Measurements from ENCODE around the gene CWC27. TPM values are rescaled to one million over a fixed set of nuclear protein-coding genes. Genes with fewer than 3 reads are reported as not detected.

The CWC27 gene
- total RNA-seq, 1 donor from 2014 or later = 9.9 TPM

- H3K4me3 ChIP-seq (ENCODE audit: low read length in 3 of 3) = no peak overlapping the region
- H3K36me3 ChIP-seq (ENCODE audit: control insufficient read depth in 3 of 3, insufficient read depth in 3 of 3, low read length in 3 of 3) = no peaks in the 10 kb centered on the region
- no peak overlapping the region for H3K9ac ChIP-seq (ENCODE audit: low read depth in 1 of 3, low read length in 3 of 3)
- no peak overlapping the region for H3K27ac ChIP-seq (ENCODE audit: low read depth, low read length)
- H3K27me3 ChIP-seq (ENCODE audit: control insufficient read depth in 3 of 3, insufficient read depth in 3 of 3, low read length in 3 of 3) = no peaks in the 10 kb centered on the region
- H3K4me1 ChIP-seq (ENCODE audit: control insufficient read depth in 3 of 3, insufficient read depth in 3 of 3, low read length in 3 of 3) = no peaks in the 10 kb centered on the region
- no peaks in the 10 kb centered on the region for H3K9me3 ChIP-seq (ENCODE audit: control insufficient read depth in 3 of 3, low read length in 3 of 3)
These were observed 278.5 kb downstream of the CWC27 start for GRCh38 chr5:65047225-65047624.

GRCh38 chr5:65047948-65048690 is 279.4 kb downstream of the CWC27 start:
- no peaks in the 10 kb centered on the region for H3K27me3 ChIP-seq (ENCODE audit: control insufficient read depth in 3 of 3, insufficient read depth in 3 of 3, low read length in 3 of 3)
- H3K27ac ChIP-seq (ENCODE audit: low read depth, low read length) = no peak overlapping the region
- no peak overlapping the region for H3K9ac ChIP-seq (ENCODE audit: low read depth in 1 of 3, low read length in 3 of 3)
- no peaks in the 10 kb centered on the region for H3K4me1 ChIP-seq (ENCODE audit: control insufficient read depth in 3 of 3, insufficient read depth in 3 of 3, low read length in 3 of 3)
- H3K9me3 ChIP-seq (ENCODE audit: control insufficient read depth in 3 of 3, low read length in 3 of 3) = no peaks in the 10 kb centered on the region
- no peaks in the 10 kb centered on the region for H3K36me3 ChIP-seq (ENCODE audit: control insufficient read depth in 3 of 3, insufficient read depth in 3 of 3, low read length in 3 of 3)
- H3K4me3 ChIP-seq (ENCODE audit: low read length in 3 of 3) = no peak overlapping the region

- Histone ChIP-seq H3K9ac (ENCODE audit: low read depth in 1 of 3, low read length in 3 of 3) (no peak overlapping the region), H3K4me1 (ENCODE audit: control insufficient read depth in 3 of 3, insufficient read depth in 3 of 3, low read length in 3 of 3) (no peaks in the 10 kb centered on the region), H3K4me3 (ENCODE audit: low read length in 3 of 3) (no peak overlapping the region), H3K9me3 (ENCODE audit: control insufficient read depth in 3 of 3, low read length in 3 of 3) (no peaks in the 10 kb centered on the region), H3K27ac (ENCODE audit: low read depth, low read length) (no peak overlapping the region), H3K27me3 (ENCODE audit: control insufficient read depth in 3 of 3, insufficient read depth in 3 of 3, low read length in 3 of 3) (no peaks in the 10 kb centered on the region), H3K36me3 (ENCODE audit: control insufficient read depth in 3 of 3, insufficient read depth in 3 of 3, low read length in 3 of 3) (no peaks in the 10 kb centered on the region)
These were observed 281.4 kb downstream of the CWC27 start for GRCh38 chr5:65050140-65050539.

GRCh38 chr5:65050826-65051498 is 282.2 kb downstream of the CWC27 start:
- Histone ChIP-seq H3K9me3 (ENCODE audit: control insufficient read depth in 3 of 3, low read length in 3 of 3) (no peaks in the 10 kb centered on the region), H3K4me1 (ENCODE audit: control insufficient read depth in 3 of 3, insufficient read depth in 3 of 3, low read length in 3 of 3) (no peaks in the 10 kb centered on the region), H3K36me3 (ENCODE audit: control insufficient read depth in 3 of 3, insufficient read depth in 3 of 3, low read length in 3 of 3) (no peaks in the 10 kb centered on the region), H3K27ac (ENCODE audit: low read depth, low read length) (no peak overlapping the region), H3K27me3 (ENCODE audit: control insufficient read depth in 3 of 3, insufficient read depth in 3 of 3, low read length in 3 of 3) (no peaks in the 10 kb centered on the region), H3K9ac (ENCODE audit: low read depth in 1 of 3, low read length in 3 of 3) (no peak overlapping the region), H3K4me3 (ENCODE audit: low read length in 3 of 3) (no peak overlapping the region)

GRCh38 chr5:65055938-65056337 is 287.2 kb downstream of the CWC27 start:
- no peak overlapping the region for H3K27ac ChIP-seq (ENCODE audit: low read depth, low read length)
- H3K27me3 ChIP-seq (ENCODE audit: control insufficient read depth in 3 of 3, insufficient read depth in 3 of 3, low read length in 3 of 3) = no peaks in the 10 kb centered on the region
- H3K4me1 ChIP-seq (ENCODE audit: control insufficient read depth in 3 of 3, insufficient read depth in 3 of 3, low read length in 3 of 3) = no peaks in the 10 kb centered on the region
- H3K9ac ChIP-seq (ENCODE audit: low read depth in 1 of 3, low read length in 3 of 3) = no peak overlapping the region
- no peaks in the 10 kb centered on the region for H3K36me3 ChIP-seq (ENCODE audit: control insufficient read depth in 3 of 3, insufficient read depth in 3 of 3, low read length in 3 of 3)
- no peaks in the 10 kb centered on the region for H3K9me3 ChIP-seq (ENCODE audit: control insufficient read depth in 3 of 3, low read length in 3 of 3)
- H3K4me3 ChIP-seq (ENCODE audit: low read length in 3 of 3) = no peak overlapping the region

DNA sequence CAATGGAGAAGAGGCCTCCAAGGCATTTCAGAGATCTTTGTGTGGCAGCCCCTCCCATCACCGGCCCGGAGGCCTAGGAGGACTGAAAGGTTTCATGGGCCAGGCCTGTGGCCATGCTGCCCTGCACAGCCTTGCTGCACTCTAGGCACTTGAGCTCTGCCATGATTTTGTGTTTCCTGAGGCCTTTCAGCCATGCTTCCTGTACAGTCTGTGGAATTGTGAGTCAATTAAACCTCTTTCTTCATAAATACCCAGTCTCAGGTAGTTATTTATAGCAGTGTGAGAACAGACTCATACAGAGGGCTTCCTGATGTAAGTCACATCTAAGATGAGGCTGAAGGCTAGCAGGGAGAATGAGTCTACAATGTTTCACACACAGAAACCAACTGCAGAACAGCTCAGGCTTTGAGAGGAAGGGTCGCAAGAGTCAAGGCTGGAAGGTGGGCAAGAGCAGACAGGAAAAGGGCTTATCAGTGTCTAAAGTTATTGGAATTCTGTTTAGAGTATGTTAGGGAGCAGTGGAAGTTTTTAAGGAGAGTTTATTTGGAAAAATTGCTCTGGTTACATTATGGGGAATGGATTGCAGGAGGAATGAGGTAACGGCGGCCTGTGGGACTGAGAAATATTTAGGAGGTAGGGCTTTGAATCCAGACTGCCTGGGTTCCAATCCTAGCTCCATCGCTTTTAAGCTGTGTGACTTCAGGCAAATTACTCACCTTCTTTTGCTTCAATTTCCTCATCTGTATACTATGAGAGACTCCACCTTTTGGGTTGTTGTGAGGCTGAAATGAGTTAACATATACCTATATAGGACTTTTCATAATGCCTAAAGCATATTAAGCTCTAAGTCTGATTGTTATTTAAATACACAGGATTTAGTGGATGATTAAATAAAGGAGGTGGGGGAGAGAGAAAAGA is 291.2 kb downstream of the CWC27 start:
- no peak overlapping the region for H3K9ac ChIP-seq (ENCODE audit: low read depth in 1 of 3, low read length in 3 of 3)
- H3K27me3 ChIP-seq (ENCODE audit: control insufficient read depth in 3 of 3, insufficient read depth in 3 of 3, low read length in 3 of 3) = no peaks in the 10 kb centered on the region

DNA sequence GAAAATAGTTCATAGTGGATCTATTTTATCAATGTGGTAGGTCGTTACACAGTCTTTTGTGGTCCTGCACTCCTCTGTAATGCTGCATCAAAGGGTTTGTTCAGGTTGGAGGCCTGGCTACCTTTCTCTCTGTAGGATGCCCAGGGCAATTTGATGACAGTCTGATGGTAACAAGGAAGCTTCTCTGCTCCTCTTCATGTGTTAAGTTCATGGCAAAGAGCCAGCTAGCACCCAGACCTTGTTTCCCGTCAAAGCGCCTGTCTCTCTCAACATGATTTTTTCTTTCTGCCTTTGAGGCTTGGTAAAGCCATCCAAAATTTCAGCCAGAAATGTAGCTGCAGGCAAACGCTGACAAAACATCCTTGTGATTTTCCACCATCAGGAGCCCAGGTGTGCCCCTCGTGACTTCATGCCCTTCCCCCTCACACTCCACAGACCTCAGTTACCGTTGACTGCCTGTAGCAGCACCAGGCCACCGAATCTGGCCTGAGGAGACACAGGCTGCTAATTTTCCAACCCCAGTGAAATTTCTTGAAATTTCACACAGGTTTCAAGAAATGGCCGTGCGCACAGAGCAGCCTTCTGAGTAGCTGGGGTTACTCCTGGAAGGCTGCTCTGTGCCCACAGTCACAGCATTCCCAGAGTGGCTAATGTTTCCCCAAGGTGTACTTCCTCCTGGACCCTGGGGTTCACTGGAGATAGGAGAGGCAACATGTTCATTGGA is 292.7 kb downstream of the CWC27 start:
- H3K27ac ChIP-seq (ENCODE audit: low read depth, low read length) = no peak overlapping the region
- no peak overlapping the region for H3K9ac ChIP-seq (ENCODE audit: low read depth in 1 of 3, low read length in 3 of 3)
- H3K27me3 ChIP-seq (ENCODE audit: control insufficient read depth in 3 of 3, insufficient read depth in 3 of 3, low read length in 3 of 3) = no peaks in the 10 kb centered on the region
- no peak overlapping the region for H3K4me3 ChIP-seq (ENCODE audit: low read length in 3 of 3)
- H3K9me3 ChIP-seq (ENCODE audit: control insufficient read depth in 3 of 3, low read length in 3 of 3) = no peaks in the 10 kb centered on the region
- peaks cover 2 to 10% (median 7%) of the 10 kb centered on the region in 3 donors for H3K4me1 ChIP-seq (ENCODE audit: control insufficient read depth in 3 of 3, insufficient read depth in 3 of 3, low read length in 3 of 3)
- no peaks in the 10 kb centered on the region for H3K36me3 ChIP-seq (ENCODE audit: control insufficient read depth in 3 of 3, insufficient read depth in 3 of 3, low read length in 3 of 3)

More for the DNA sequence above, 291.2 kb downstream of the CWC27 start:
- Histone ChIP-seq H3K4me3 (ENCODE audit: low read length in 3 of 3) (no peak overlapping the region), H3K36me3 (ENCODE audit: control insufficient read depth in 3 of 3, insufficient read depth in 3 of 3, low read length in 3 of 3) (no peaks in the 10 kb centered on the region), H3K9me3 (ENCODE audit: control insufficient read depth in 3 of 3, low read length in 3 of 3) (no peaks in the 10 kb centered on the region), H3K4me1 (ENCODE audit: control insufficient read depth in 3 of 3, insufficient read depth in 3 of 3, low read length in 3 of 3) (peaks cover 0 to 10% (median 7%) of the 10 kb centered on the region in 3 donors), H3K27ac (ENCODE audit: low read depth, low read length) (no peak overlapping the region)

GRCh38 chr5:65061974-65062353 is 293.2 kb downstream of the CWC27 start:
- H3K36me3 ChIP-seq (ENCODE audit: control insufficient read depth in 3 of 3, insufficient read depth in 3 of 3, low read length in 3 of 3) = no peaks in the 10 kb centered on the region
- no peak overlapping the region for H3K27ac ChIP-seq (ENCODE audit: low read depth, low read length)
- no peaks in the 10 kb centered on the region for H3K27me3 ChIP-seq (ENCODE audit: control insufficient read depth in 3 of 3, insufficient read depth in 3 of 3, low read length in 3 of 3)
- H3K4me1 ChIP-seq (ENCODE audit: control insufficient read depth in 3 of 3, insufficient read depth in 3 of 3, low read length in 3 of 3) = peaks cover 2 to 10% (median 7%) of the 10 kb centered on the region in 3 donors
- no peaks in the 10 kb centered on the region for H3K9me3 ChIP-seq (ENCODE audit: control insufficient read depth in 3 of 3, low read length in 3 of 3)
- no peak overlapping the region for H3K4me3 ChIP-seq (ENCODE audit: low read length in 3 of 3)
- H3K9ac ChIP-seq (ENCODE audit: low read depth in 1 of 3, low read length in 3 of 3) = no peak overlapping the region

DNA sequence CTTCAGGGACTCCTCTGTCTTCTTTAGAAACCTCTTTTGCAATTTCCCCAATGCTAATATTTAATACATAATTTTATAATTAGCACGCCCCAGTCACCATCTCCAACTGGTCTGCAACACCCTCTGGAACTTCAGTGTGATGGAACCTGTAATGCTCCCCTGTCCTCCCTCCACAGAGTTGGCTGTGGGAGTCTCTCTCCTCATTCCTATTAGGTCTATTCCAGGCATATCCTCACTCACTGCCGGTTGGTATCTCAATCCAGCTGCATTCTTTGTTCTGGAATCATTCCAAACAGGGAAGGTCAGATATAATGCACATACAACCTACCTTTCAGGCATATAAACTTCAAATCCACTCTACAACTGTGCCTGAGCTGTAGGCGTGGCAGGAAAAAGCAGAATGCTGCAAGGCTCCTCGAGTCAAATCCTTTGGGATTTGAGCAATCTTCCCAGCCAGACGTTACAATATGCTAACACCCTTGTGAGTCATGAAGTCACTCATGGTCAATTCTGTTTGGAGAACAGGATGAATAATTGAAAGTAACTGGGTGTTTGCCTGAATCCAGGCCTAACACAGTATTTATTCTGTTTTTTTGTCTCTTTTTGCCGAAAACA is 293.8 kb downstream of the CWC27 start:
- H3K4me1 ChIP-seq (ENCODE audit: control insufficient read depth in 3 of 3, insufficient read depth in 3 of 3, low read length in 3 of 3) = peaks cover 2 to 10% (median 7%) of the 10 kb centered on the region in 3 donors
- H3K36me3 ChIP-seq (ENCODE audit: control insufficient read depth in 3 of 3, insufficient read depth in 3 of 3, low read length in 3 of 3) = no peaks in the 10 kb centered on the region
- peak overlapping the region; percentile 73 for H3K27ac ChIP-seq (ENCODE audit: low read depth, low read length)
- no peak overlapping the region for H3K4me3 ChIP-seq (ENCODE audit: low read length in 3 of 3)
- no peak overlapping the region for H3K9ac ChIP-seq (ENCODE audit: low read depth in 1 of 3, low read length in 3 of 3)
- no peaks in the 10 kb centered on the region for H3K27me3 ChIP-seq (ENCODE audit: control insufficient read depth in 3 of 3, insufficient read depth in 3 of 3, low read length in 3 of 3)
- H3K9me3 ChIP-seq (ENCODE audit: control insufficient read depth in 3 of 3, low read length in 3 of 3) = no peaks in the 10 kb centered on the region

All from skeletal muscle tissue (tissue), 4 donors.